HepG2 (cell line): Measurements from ENCODE around the gene PLD1. TPM values are rescaled to one million over a fixed set of nuclear protein-coding genes. Genes with fewer than 3 reads are reported as not detected.

Experiments
- BORCS8-MEF2B ChIP-seq: sonication (generic); formaldehyde crosslinking; IDR thresholded peaks from 2 replicates; pipeline ENCODE4 v1.8.0; 2022; ENCODE audit warnings: mild to moderate bottlenecking, missing genetic modification reagents
- CEBPG ChIP-seq: IDR thresholded peaks from 2 replicates; pipeline ENCODE4 v1.6.1; 2016
- GTF2F1 ChIP-seq: fragments of 150-350 bp; IDR thresholded peaks from 2 replicates; pipeline ENCODE4 v1.6.1; 2014; ENCODE audit warnings: low read length
- MIER3 ChIP-seq: IDR thresholded peaks from 2 replicates; pipeline ENCODE4 v1.6.1; 2016; ENCODE audit warnings: missing compliant biosample characterization, borderline replicate concordance
- NR2F2 ChIP-seq: IDR thresholded peaks from 2 replicates; pipeline ENCODE4 v1.6.1; 2012; ENCODE audit warnings: low read depth, inconsistent platforms, borderline replicate concordance
- ONECUT2 ChIP-seq: sonication (generic); formaldehyde crosslinking; IDR thresholded peaks from 2 replicates; pipeline ENCODE4 v1.4.0; 2020; ENCODE audit warnings: missing genetic modification reagents
- RCOR2 ChIP-seq: IDR thresholded peaks from 2 replicates; pipeline ENCODE4 v1.6.1; 2016; ENCODE audit warnings: missing biosample characterization, missing genetic modification reagents
- RELA ChIP-seq: sonication (generic); formaldehyde crosslinking; IDR thresholded peaks from 2 replicates; pipeline ENCODE4 v1.4.0; 2020; ENCODE audit warnings: missing genetic modification reagents
- RNF2 ChIP-seq: fragments of 450-650 bp; conservative IDR thresholded peaks from 2 replicates; pipeline ENCODE4 v1.6.1; 2016; ENCODE audit warnings: low read depth
- SP1 ChIP-seq, 2 experiments: fragments of 450-650 bp in 1 of 2; sonication (generic) in 1 of 2; formaldehyde crosslinking in 1 of 2; IDR thresholded peaks; 2 replicates each; pipeline versions ENCODE4 v1.4.0 to v1.6.1; 2016 to 2020; ENCODE audit warnings: missing genetic modification reagents in 1 of 2
- SP140L ChIP-seq: sonication (generic); formaldehyde crosslinking; IDR thresholded peaks from 2 replicates; pipeline ENCODE4 v1.4.0; 2020; ENCODE audit warnings: missing genetic modification reagents, borderline replicate concordance
- ZBTB7A ChIP-seq: sonication (generic); formaldehyde crosslinking; IDR thresholded peaks from 2 replicates; pipeline ENCODE4 v1.8.0; 2022; ENCODE audit warnings: mild to moderate bottlenecking, missing genetic modification reagents
- ZFAT ChIP-seq: sonication (generic); formaldehyde crosslinking; conservative IDR thresholded peaks from 2 replicates; pipeline ENCODE4 v1.8.1; 2023; ENCODE audit warnings: missing genetic modification reagents, inconsistent platforms
- ZNF101 ChIP-seq: sonication (generic); formaldehyde crosslinking; IDR thresholded peaks from 2 replicates; pipeline ENCODE4 v1.4.0; 2020; ENCODE audit warnings: mild to moderate bottlenecking, low read depth, missing genetic modification reagents, borderline replicate concordance
- ZNF557 ChIP-seq: sonication (generic); formaldehyde crosslinking; IDR thresholded peaks from 2 replicates; pipeline ENCODE4 v1.4.0; 2020; ENCODE audit warnings: missing genetic modification reagents
- ZNF841 ChIP-seq: sonication (generic); formaldehyde crosslinking; IDR thresholded peaks from 2 replicates; pipeline ENCODE4 v1.8.1; 2023; ENCODE audit warnings: missing genetic modification reagents, borderline replicate concordance
- polyA plus RNA-seq, 8 experiments: library from polyadenylated mRNA; depleted of rRNA in 3 of 8; stranded (reverse) in 7 of 8; unstranded in 1 of 8; fragments of >200 nt; fragmentation: Illumina TruSeq in 4 of 8; extraction: Trizol in 4 of 8; gene quantifications; 2 replicates each; pipeline versions ENCODE4 v1.2.1 to v1.2.3, GENCODE V29; 2011 to 2016; ENCODE audit warnings: low read depth in 4 of 8, missing spikeins in 1 of 8, mixed read lengths in 1 of 8; ENCODE audit not compliant: insufficient read depth in 1 of 8
- total RNA-seq, 5 experiments: library from RNA; depleted of rRNA; stranded (reverse); fragments of >200 nt; fragmentation: Illumina TruSeq; extraction: Trizol; gene quantifications; 2 replicates each; pipeline ENCODE4 v1.2.3, GENCODE V29; 2016; ENCODE audit warnings: low read depth in 1 of 5
- TF ChIP-seq, protein P1 (sequence below): IDR thresholded peaks from 2 replicates; pipeline ENCODE4 v1.6.1; 2016; ENCODE audit warnings: control low read depth
- TF ChIP-seq, protein P2 (sequence below): sonication (generic); formaldehyde crosslinking; IDR thresholded peaks from 2 replicates; pipeline ENCODE4 v1.4.0; 2020; ENCODE audit warnings: mild to moderate bottlenecking, missing genetic modification reagents
- TF ChIP-seq, protein P3 (sequence below): sonication (generic); formaldehyde crosslinking; IDR thresholded peaks from 2 replicates; pipeline ENCODE4 v1.5.0; 2020; ENCODE audit warnings: missing genetic modification reagents, mild to moderate bottlenecking, borderline replicate concordance
- TF ChIP-seq, protein P4 (sequence below): IDR thresholded peaks from 2 replicates; pipeline ENCODE4 v1.6.1; 2016
- TF ChIP-seq, protein P5 (sequence below): sonication (generic); formaldehyde crosslinking; conservative IDR thresholded peaks from 2 replicates; pipeline ENCODE4 v1.4.0; 2020; ENCODE audit warnings: missing genetic modification reagents
- TF ChIP-seq, protein P6 (sequence below): sonication (generic); formaldehyde crosslinking; IDR thresholded peaks from 2 replicates; pipeline ENCODE4 v1.4.0; 2020; ENCODE audit warnings: missing genetic modification reagents, mild to moderate bottlenecking, borderline replicate concordance
- TF ChIP-seq, protein P7 (sequence below): sonication (generic); formaldehyde crosslinking; IDR thresholded peaks from 2 replicates; pipeline ENCODE4 v1.8.1; 2023; ENCODE audit warnings: missing genetic modification reagents, inconsistent platforms, borderline replicate concordance

Gene PLD1
- total and polyA plus RNA-seq, 2 of the 13 experiments (the other 11 are each of a cell fraction or from before 2014, with no cell fraction given) = 27.1 to 59.4 TPM

DNA sequence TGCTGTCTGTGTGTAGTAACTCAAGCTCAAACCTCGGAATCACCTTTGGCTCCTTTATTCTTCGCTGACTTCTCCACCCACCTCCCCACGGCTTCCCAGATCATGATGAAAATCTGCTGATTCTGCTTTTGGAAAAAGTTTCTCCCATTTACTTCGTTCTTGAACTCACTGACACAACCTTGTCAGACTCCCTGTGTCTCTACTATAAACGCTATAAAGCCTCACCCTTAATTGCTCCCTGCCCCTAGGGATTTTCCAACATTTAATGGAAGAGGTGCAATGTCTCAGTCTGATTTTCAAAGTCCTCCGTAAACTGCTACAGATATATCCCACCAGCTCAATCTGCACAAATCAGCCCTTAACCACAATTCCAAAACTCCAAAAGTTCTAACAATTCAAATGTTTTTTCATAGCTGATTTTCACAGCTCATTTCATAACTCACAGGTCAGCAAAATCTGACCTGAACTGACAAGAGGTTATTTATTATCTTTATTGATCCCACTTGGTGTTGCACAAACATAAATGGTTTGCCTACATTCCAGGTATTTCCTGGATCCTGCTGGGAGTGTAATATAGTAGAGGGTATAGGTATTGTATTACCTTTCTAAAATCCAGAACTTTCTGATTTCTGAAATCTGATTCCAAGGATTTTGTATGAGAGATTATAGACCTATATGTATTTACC, 129.4 kb downstream of the PLD1 start (continued):
- no peak for TF ChIP-seq MIER3 (CRISPR knock-in tag)
- TF ChIP-seq ZNF841 (CRISPR knock-in tag) = no peak
- TF ChIP-seq, protein P1, sequence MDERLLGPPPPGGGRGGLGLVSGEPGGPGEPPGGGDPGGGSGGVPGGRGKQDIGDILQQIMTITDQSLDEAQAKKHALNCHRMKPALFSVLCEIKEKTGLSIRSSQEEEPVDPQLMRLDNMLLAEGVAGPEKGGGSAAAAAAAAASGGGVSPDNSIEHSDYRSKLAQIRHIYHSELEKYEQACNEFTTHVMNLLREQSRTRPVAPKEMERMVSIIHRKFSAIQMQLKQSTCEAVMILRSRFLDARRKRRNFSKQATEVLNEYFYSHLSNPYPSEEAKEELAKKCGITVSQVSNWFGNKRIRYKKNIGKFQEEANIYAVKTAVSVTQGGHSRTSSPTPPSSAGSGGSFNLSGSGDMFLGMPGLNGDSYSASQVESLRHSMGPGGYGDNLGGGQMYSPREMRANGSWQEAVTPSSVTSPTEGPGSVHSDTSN (CRISPR knock-in tag) = peak; percentile 77
- peak; percentile 94 for TF ChIP-seq ONECUT2 (CRISPR knock-in tag)
- TF ChIP-seq SP1 (IDR thresholded peaks at IDR 0.05) = no peak
- no peak for TF ChIP-seq SP1 (CRISPR knock-in tag; IDR thresholded peaks at IDR 0.05)
- TF ChIP-seq SP140L = no peak
- TF ChIP-seq, protein P2, sequence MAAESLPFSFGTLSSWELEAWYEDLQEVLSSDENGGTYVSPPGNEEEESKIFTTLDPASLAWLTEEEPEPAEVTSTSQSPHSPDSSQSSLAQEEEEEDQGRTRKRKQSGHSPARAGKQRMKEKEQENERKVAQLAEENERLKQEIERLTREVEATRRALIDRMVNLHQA (CRISPR knock-in tag) = no peak
- TF ChIP-seq, protein P3, sequence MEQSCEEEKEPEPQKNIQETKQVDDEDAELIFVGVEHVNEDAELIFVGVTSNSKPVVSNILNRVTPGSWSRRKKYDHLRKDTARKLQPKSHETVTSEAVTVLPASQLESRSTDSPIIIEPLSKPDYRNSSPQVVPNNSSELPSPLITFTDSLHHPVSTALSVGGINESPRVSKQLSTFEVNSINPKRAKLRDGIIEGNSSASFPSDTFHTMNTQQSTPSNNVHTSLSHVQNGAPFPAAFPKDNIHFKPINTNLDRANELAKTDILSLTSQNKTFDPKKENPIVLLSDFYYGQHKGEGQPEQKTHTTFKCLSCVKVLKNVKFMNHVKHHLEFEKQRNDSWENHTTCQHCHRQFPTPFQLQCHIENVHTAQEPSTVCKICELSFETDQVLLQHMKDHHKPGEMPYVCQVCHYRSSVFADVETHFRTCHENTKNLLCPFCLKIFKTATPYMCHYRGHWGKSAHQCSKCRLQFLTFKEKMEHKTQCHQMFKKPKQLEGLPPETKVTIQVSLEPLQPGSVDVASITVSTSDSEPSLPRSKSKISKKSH (CRISPR knock-in tag) = no peak
- TF ChIP-seq, protein P4, sequence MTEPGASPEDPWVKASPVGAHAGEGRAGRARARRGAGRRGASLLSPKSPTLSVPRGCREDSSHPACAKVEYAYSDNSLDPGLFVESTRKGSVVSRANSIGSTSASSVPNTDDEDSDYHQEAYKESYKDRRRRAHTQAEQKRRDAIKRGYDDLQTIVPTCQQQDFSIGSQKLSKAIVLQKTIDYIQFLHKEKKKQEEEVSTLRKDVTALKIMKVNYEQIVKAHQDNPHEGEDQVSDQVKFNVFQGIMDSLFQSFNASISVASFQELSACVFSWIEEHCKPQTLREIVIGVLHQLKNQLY (CRISPR knock-in tag) = peak; percentile 29; the same call in 1 of the 2 replicates
- no peak for TF ChIP-seq ZNF557 (CRISPR knock-in tag)
- TF ChIP-seq BORCS8-MEF2B (CRISPR knock-in tag) = no peak
- no peak for TF ChIP-seq GTF2F1
- no peak for TF ChIP-seq ZFAT
- no peak for TF ChIP-seq ZBTB7A
- TF ChIP-seq RNF2 = no peak
- no peak for TF ChIP-seq ZNF101 (CRISPR knock-in tag)
- TF ChIP-seq, protein P5, sequence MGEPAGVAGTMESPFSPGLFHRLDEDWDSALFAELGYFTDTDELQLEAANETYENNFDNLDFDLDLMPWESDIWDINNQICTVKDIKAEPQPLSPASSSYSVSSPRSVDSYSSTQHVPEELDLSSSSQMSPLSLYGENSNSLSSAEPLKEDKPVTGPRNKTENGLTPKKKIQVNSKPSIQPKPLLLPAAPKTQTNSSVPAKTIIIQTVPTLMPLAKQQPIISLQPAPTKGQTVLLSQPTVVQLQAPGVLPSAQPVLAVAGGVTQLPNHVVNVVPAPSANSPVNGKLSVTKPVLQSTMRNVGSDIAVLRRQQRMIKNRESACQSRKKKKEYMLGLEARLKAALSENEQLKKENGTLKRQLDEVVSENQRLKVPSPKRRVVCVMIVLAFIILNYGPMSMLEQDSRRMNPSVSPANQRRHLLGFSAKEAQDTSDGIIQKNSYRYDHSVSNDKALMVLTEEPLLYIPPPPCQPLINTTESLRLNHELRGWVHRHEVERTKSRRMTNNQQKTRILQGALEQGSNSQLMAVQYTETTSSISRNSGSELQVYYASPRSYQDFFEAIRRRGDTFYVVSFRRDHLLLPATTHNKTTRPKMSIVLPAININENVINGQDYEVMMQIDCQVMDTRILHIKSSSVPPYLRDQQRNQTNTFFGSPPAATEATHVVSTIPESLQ = no peak
- 0 out of 2 replicates have a peak, but pooled peaks have one; percentile 25 for TF ChIP-seq RCOR2 (CRISPR knock-in tag)
- TF ChIP-seq, protein P6, sequence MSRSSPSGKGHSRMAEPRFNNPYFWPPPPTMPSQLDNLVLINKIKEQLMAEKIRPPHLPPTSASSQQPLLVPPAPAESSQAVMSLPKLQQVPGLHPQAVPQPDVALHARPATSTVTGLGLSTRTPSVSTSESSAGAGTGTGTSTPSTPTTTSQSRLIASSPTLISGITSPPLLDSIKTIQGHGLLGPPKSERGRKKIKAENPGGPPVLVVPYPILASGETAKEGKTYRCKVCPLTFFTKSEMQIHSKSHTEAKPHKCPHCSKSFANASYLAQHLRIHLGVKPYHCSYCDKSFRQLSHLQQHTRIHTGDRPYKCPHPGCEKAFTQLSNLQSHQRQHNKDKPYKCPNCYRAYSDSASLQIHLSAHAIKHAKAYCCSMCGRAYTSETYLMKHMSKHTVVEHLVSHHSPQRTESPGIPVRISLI = no peak
- TF ChIP-seq RELA (CRISPR knock-in tag) = no peak
- TF ChIP-seq NR2F2 = peak; percentile 88
- peak; percentile 80 for TF ChIP-seq CEBPG
- TF ChIP-seq, protein P7, sequence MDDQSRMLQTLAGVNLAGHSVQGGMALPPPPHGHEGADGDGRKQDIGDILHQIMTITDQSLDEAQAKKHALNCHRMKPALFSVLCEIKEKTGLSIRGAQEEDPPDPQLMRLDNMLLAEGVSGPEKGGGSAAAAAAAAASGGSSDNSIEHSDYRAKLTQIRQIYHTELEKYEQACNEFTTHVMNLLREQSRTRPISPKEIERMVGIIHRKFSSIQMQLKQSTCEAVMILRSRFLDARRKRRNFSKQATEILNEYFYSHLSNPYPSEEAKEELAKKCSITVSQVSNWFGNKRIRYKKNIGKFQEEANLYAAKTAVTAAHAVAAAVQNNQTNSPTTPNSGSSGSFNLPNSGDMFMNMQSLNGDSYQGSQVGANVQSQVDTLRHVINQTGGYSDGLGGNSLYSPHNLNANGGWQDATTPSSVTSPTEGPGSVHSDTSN (CRISPR knock-in tag) = no peak
